Neural cell (in vitro differentiated cells): ENCODE results near the gene NSUN3.

Source experiments
- CTCF ChIP-seq: fragments of 450-650 bp; IDR thresholded peaks from 2 replicates; pipeline ENCODE4 v1.5.1; 2014; ENCODE audit warnings: antibody characterized with exemption, mild to moderate bottlenecking, moderate library complexity; ENCODE audit not compliant: poor library complexity, severe bottlenecking
- EP300 ChIP-seq: fragments of 450-650 bp; conservative IDR thresholded peaks from 2 replicates; pipeline ENCODE4 v1.6.1; 2014; ENCODE audit warnings: antibody characterized with exemption, mild to moderate bottlenecking, moderate library complexity; ENCODE audit not compliant: poor library complexity, severe bottlenecking
- EZH2 ChIP-seq: fragments of 200-600, 300-800 bp; shearing (Covaris generic), sonication (generic); IDR thresholded peaks from 2 replicates; pipeline ENCODE4 v1.6.1; 2014; ENCODE audit warnings: antibody characterized with exemption, low read length, borderline replicate concordance, mild to moderate bottlenecking; ENCODE audit not compliant: insufficient read depth, poor library complexity, severe bottlenecking
- MXI1 ChIP-seq: fragments of 450-650 bp; conservative IDR thresholded peaks from 2 replicates; pipeline ENCODE4 v1.6.1; 2014; ENCODE audit warnings: antibody characterized with exemption, mild to moderate bottlenecking; ENCODE audit not compliant: poor library complexity, severe bottlenecking
- POLR2AphosphoS5 ChIP-seq: IDR thresholded peaks from 2 replicates; pipeline ENCODE4 v1.6.1; 2012
- RAD21 ChIP-seq: fragments of 450-650 bp; conservative IDR thresholded peaks from 2 replicates; pipeline ENCODE4 v1.6.1; 2014; ENCODE audit warnings: antibody characterized with exemption, mild to moderate bottlenecking, moderate library complexity
- REST ChIP-seq: IDR thresholded peaks from 2 replicates; pipeline ENCODE4 v1.6.1; 2012; ENCODE audit warnings: borderline replicate concordance
- TAF1 ChIP-seq: IDR thresholded peaks from 2 replicates; pipeline ENCODE4 v1.6.1; 2012; ENCODE audit warnings: low read depth

GRCh38 chr3:94175677-94176076, 112.8 kb downstream of the NSUN3 start:
- TF ChIP-seq CTCF (no peak), TAF1 (no peak), POLR2AphosphoS5 (no peak), EZH2 (no peak), EP300 (no peak), REST (no peak), RAD21 (no peak), MXI1 (no peak)
